ENCODE measurements around the gene GBE1.

DNA sequence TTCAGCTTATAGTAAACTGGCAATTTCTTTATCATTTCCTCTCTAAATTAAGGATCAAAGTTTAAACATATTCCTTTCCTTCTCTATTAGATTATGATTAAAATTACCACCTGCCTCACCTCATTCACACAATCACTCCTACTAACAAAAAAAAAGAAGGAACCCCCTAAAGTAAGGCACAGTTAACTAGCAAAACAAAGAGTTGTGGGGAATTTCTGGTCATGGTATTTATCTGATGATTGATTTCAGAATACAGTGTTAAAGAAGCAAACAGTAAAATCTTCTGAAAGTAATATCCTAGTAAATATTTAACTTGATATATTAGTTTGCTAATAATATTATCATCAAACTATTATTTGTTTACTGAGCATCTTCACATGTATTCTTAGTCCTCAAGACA lies 8.8 kb downstream of the GBE1 start:
- TF ChIP-seq, protein P1, sequence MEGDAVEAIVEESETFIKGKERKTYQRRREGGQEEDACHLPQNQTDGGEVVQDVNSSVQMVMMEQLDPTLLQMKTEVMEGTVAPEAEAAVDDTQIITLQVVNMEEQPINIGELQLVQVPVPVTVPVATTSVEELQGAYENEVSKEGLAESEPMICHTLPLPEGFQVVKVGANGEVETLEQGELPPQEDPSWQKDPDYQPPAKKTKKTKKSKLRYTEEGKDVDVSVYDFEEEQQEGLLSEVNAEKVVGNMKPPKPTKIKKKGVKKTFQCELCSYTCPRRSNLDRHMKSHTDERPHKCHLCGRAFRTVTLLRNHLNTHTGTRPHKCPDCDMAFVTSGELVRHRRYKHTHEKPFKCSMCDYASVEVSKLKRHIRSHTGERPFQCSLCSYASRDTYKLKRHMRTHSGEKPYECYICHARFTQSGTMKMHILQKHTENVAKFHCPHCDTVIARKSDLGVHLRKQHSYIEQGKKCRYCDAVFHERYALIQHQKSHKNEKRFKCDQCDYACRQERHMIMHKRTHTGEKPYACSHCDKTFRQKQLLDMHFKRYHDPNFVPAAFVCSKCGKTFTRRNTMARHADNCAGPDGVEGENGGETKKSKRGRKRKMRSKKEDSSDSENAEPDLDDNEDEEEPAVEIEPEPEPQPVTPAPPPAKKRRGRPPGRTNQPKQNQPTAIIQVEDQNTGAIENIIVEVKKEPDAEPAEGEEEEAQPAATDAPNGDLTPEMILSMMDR (IDR thresholded peaks at IDR 0.05): no peak
- TF ChIP-seq EZH2 (IDR thresholded peaks at IDR 0.05): no peak

Measured in neural progenitor cell (in vitro differentiated cells).